ENCODE measurements around the gene UBE2D2.

The UBE2D2 gene

DNA sequence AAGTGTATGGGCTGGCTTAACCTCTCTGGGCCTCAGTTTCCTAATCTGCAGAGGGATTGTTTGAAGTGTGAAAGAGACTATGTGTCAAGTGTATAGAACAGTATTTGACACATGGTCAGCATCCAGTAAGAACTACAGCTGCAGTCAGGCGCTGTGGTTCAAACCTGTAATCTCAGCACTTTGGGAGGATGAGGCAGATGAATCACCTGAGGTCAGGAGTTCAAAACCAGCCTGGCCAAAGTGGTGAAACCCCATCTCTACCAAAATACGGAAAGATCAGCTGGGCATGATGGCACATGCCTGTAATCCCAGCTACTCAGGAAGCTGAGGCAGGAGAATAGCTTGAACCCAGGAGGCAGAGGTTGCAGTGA, 46.7 kb upstream of the UBE2D2 start:
- Histone ChIP-seq H3K27me3 (ENCODE audit: insufficient read depth, poor library complexity, severe bottlenecking) (no peaks in the 10 kb centered on the region), H3K27ac (replicated peaks) (no peak overlapping the region), H3K4me3 (replicated peaks; ENCODE audit: insufficient read depth, low read length) (no peak overlapping the region)
- DNase-seq (ENCODE audit: low read depth in 1 of 2, low spot score in 1 of 2), result no peak
- TF ChIP-seq CTCF (IDR thresholded peaks at IDR 0.05; ENCODE audit: insufficient read depth, low read length) (no peak), GABPA (IDR thresholded peaks at IDR 0.05; ENCODE audit: low read depth) (no peak), SPI1 (IDR thresholded peaks at IDR 0.05; ENCODE audit: borderline replicate concordance, low read depth) (no peak), POLR2AphosphoS5 (IDR thresholded peaks at IDR 0.05; ENCODE audit: low read depth) (no peak), REST (IDR thresholded peaks at IDR 0.05; ENCODE audit: insufficient replicate concordance, low read depth) (no peak)

DNA sequence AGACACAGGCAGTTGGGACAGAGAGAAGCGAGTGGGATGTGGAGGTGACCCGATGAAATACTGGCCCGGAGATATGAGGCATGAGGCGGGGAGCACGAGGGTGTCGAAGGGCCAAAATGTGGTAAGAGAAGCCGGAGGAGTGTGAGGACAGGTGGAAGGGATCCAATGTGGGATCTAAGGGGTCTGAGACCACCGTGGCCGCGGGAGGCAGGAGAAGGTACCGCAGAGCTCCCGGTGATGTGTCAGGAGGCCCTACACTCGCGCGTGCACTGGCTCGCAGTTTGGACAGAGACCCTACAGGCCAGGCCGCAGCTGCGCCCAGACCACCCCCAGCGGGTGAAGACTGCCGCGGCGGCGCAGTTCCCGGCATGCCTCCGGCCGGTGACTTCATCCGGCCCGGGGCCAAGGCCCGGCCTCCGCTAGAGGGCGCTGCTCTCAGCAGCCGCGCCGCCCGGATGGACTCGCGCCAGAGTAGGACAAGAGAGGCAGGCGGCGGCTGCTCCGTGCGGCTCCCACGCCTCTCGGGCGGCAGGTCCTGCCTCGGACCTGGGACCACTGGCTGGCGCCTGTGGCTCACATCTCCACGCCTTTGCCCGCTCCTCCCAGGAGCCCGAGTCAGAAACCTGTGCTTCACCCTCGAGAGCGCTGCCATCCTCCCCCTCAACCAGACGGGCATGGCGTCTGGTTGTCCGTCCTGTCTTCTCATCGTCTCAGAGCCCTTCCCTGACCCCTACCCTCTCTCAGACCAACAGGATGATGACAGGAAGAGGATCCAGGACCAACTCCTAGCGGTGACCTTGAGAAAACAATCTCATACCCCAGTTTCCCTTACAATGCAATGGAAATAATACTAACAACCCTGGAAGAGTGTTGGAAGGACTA, 43.2 kb upstream of the UBE2D2 start:
- Histone ChIP-seq H3K4me3 (replicated peaks; ENCODE audit: insufficient read depth, low read length) (peak overlapping the region; percentile 37), H3K27ac (replicated peaks) (peak overlapping the region; percentile 63), H3K27me3 (ENCODE audit: insufficient read depth, poor library complexity, severe bottlenecking) (no peaks in the 10 kb centered on the region)
- no peak for TF ChIP-seq GABPA (IDR thresholded peaks at IDR 0.05; ENCODE audit: low read depth)
- no peak for TF ChIP-seq REST (IDR thresholded peaks at IDR 0.05; ENCODE audit: insufficient replicate concordance, low read depth)
- no peak for TF ChIP-seq SPI1 (IDR thresholded peaks at IDR 0.05; ENCODE audit: borderline replicate concordance, low read depth)
- TF ChIP-seq POLR2AphosphoS5 (IDR thresholded peaks at IDR 0.05; ENCODE audit: low read depth), result no peak
- TF ChIP-seq CTCF (IDR thresholded peaks at IDR 0.05; ENCODE audit: insufficient read depth, low read length), result peak; percentile 35
- DNase-seq (ENCODE audit: low read depth in 1 of 2, low spot score in 1 of 2), result peak; percentile 47 to 68

GRCh38 chr5:139523635-139524445, 37.3 kb upstream of the UBE2D2 start:
- H3K27me3 ChIP-seq (ENCODE audit: insufficient read depth, poor library complexity, severe bottlenecking), result no peaks in the 10 kb centered on the region
- no peak for DNase-seq (ENCODE audit: low read depth in 1 of 2, low spot score in 1 of 2)
- no peak for TF ChIP-seq CTCF (IDR thresholded peaks at IDR 0.05; ENCODE audit: insufficient read depth, low read length)
- TF ChIP-seq REST (IDR thresholded peaks at IDR 0.05; ENCODE audit: insufficient replicate concordance, low read depth), result no peak
- TF ChIP-seq POLR2AphosphoS5 (IDR thresholded peaks at IDR 0.05; ENCODE audit: low read depth), result no peak
- no peak for TF ChIP-seq GABPA (IDR thresholded peaks at IDR 0.05; ENCODE audit: low read depth)
- TF ChIP-seq SPI1 (IDR thresholded peaks at IDR 0.05; ENCODE audit: borderline replicate concordance, low read depth), result no peak
- H3K4me3 ChIP-seq (replicated peaks; ENCODE audit: insufficient read depth, low read length), result no peak overlapping the region
- H3K27ac ChIP-seq (replicated peaks), result no peak overlapping the region

All from HL-60 (cell line).